NCI-H1048 (cell line): ENCODE data around the gene TCF12.
"Not testable (repeated sequence)": the region's sequence is repeated elsewhere in the genome, so short reads cannot be mapped to it uniquely, and the experiment has no call there.

Experiments
- DNase-seq: peaks from one replicate; lab custom pipeline; 2025; lab: John Stamatoyannopoulos, UW

TCF12 gene

DNA sequence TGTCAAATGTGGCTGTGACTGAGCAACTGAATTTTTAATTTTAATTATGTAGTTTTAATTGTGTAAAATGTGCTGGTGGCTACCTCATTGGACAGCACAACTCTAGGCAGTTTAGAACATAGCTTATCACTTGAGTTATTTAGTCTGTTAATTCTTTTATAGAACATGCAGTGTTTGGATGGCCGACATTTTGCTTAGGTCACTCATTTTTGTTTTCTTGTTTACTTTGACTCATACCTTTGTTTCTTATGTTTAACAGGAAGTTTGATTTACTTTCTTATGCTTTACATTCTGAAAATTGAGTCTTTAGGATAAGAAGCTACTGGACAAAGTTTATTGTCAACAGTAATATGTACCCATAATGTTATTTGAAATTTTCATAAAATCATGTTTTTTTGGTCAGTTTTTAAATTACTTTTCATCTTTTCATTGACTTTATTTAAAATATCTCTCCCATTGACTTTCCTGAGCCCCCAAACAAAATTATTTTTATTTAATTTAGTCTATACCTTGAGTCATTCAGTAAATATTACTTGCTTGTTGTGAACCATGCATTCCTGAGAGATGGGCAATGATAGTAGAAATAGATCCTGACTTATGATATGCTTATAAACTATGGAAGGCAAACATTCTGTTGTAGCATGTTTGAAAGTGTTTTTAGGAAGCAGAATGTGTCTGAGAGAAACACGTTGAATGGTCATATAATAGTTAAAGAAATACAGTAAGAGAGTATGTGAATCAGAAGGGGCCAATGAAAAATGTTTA, 60.6 kb downstream of the TCF12 start:
- DNase-seq: no peak

DNA sequence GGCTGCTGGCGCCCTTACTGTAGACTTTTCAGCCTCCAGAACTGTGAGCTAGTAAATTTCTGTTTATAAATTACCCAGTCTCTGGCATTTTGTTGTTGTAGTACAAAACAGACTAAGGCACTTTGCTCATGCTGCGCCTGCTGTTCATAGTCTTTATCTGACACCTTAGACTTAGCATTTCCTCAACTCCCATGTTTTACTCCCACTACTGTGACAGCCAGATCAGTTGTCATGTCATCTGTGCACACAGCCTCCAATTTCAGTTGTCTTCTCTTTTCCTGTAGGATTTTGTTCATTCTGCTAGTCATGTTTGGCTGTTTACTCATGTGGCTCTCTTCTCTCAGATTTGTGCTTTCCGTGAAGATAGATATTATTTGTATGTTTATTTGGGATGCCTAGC, 62.0 kb downstream of the TCF12 start:
- DNase-seq: no peak

DNA sequence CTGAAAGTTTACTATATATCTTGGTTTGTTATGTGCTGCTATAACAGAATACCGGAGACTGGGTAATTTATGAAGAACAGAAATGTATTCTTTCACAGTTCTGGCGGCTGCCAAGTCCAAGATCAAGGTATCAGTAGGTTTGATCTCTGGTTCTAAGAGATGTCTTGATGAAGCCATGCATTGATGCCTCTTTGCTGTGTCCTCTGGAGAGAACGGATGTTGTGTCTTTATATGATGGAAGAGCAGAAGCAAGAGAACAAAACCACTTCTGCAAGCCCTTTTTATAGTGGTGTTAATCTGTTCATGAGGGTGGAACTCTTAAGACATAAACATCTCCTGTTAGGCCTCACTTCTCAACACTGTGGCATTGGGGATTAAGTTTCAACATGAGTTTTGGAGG, 62.7 kb downstream of the TCF12 start:
- no peak for DNase-seq

DNA sequence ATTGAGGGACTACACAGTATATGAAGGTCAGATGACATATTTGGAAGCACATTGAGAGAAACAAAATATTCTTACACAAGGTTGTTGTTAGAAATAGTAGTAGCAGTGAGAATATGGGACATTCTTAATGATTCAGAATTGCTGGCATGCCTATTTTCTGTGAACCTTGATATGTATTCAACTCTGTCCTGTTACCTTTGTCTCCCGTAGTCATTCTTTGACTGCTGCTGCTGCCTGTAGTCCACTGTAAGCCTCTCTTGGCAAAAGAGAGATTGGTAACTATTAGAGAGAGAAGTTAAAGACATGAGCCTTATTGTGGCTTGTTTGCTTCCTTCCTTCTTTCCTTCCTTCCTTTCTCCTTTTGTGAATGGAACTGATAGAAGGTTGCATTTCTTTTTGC, 64.5 kb downstream of the TCF12 start:
- DNase-seq: no peak

DNA sequence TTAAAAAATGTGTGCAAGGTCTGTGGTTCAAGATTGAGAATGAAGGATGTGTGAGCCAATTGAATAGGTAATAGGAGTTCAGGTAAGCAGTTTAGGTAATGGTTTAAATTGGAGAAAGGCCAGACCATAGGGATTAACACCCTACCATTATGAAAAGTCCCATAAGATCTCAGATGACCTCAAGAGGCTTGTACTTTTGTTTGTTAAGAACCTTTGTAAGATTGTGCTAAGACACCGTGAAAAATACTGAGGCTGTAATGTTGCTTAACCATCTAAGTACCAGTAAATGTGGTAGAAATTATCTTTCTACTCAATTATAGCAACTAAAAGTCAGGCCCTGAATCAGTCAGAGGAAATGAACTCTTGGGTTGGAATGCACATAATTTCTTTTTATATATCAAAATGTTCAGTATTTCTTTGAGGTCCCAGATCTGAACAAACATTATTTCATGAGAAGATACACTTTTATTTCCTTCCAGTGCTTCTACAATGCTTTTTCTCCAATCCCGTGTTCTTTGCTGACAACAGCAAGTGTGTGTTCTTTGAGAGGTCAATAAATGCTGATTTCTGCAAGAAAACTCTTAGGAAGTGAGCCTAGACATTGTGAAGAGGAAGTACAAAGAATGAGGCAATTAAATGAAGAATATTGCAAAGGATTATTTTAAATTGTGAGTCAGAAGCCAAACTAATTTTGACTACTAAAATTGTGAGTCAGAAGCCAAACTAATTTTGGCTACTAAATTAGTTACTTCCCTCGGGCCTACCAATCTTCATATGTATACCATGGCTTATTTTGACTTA, 66.4 kb downstream of the TCF12 start:
- no peak for DNase-seq

DNA sequence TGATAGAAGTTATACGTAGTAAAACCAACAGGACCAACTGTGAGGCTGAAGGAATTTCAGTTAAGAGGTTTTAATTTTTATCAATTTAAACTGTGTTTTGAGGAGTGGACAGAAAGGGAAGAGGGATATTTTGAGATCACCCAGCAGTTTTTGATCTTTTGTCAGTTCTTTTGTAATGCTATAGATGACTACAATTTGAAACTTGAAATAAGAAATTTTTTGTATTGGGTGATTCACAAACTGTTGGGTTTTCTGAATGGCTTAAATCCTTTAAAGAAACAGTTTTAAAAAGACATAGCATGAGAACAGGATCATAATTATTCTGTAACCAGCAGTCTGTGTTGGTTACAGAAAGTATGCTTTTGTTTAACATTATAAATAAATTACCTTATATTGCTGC, 67.4 kb downstream of the TCF12 start:
- no peak for DNase-seq

DNA sequence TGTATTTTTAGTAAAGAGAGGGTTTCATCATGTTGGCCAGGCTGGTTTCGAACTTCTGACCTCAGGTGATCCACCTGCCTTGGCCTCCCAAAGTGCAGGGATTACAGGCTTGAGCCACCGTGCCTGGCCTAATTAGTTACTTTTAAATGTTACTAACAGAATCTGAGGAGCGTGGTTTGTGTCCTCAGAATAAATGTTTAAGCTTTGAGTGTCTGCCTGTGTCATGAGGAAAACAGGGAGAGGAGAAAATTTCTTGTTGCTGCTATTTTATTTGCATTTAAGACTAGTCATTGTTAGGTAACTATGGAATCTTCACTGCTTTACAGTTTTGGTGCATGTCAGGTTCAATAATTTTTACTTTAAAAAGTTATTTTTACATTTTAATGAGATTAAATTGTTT, 68.8 kb downstream of the TCF12 start:
- DNase-seq: no peak

DNA sequence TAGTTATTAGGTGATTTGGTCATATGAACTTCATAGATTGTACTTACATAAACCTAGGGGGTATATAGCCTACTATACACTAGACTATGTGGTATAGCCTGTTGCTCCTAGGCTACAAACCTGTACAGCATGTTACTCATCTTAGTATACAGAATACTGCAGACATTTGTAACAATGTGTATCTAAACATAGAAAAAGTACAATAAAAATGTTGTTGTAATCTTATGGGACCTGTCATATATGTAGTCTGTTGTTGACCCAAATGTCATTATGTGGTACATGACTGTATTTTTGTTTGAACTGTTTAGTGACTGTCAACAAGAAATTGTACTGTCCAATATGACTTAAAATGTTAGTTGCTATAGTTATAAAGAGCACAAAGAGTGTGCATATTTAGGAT, 69.8 kb downstream of the TCF12 start:
- no peak for DNase-seq

DNA sequence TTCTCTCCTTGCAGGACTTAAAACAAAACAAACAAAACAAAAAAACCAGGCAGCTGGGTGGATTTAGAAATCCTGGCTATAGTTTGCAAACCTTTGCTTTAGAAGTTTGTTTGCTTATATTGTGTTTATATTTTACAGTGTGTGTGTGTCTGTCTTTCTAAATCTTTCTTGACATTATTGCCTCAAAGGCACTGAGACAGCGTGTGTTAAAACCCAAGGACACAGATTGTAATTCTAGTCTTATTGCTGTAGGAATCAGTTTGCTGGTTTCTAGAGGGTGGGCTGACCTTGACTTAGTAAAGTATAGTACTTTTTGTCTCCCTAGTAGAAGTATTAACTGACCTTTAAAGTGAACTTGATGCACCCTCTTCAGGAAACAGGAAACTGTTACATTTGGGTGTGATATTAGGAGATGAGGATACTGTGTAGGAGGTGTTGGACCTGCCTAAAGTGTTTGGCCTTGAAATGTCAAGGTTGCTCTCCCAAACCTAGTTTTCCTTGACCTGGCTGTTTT, 71.0 kb downstream of the TCF12 start:
- DNase-seq: no peak

DNA sequence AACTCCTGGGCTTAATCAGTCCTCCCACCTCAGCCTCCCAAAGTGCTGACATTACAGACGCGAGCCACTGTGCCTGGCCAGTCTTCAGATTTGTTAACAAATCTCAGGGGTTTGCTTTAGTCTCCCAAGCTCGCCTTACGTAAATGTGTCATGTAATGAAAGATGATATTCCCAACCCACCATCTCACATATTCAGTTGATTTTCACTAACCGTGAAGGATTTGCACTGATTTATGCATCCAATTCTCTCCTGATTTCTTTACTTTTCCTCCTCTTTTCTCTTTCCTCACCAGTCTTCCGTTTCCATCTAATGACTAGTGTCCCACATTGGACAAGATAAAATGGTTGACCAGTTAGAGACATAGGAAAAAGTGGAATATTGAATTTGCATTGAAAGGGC, 72.6 kb downstream of the TCF12 start:
- DNase-seq: no peak

DNA sequence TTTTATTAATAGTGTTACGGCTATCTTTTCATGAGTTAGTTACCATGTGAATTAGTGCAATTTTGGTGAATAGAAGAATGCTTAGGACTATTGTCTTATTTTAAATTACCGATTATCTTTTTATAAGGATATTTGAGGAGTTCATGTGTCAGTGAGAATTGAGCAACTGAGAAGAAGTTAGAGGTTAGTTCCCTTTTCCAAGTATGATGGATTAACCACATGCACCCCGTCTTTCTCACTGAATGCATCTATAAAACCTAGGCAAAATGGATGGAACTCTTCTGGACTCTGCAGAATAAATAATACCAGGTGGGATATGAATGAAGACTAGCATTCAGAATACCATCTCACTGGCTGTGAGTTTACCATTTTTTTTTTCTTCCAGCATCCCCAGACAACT, 74.3 kb downstream of the TCF12 start:
- DNase-seq: no peak

DNA sequence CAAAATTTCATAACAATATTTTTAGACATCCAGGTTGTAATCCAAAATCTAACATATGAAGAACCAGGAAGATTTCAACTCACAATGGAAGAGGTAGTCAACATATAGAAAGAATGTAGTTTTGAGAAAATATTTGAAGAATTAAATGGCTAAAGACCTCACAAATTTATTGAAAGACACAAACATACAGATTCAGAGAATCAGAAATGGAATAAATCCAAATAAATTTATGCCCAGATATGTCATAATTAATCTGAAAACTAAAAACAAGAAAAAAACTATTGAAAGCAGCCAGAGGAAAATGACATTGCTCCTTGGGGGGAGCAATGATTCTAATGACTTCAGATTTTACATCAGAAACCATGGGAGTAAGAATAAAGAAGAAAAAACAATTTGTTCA, 75.8 kb downstream of the TCF12 start:
- no peak for DNase-seq

DNA sequence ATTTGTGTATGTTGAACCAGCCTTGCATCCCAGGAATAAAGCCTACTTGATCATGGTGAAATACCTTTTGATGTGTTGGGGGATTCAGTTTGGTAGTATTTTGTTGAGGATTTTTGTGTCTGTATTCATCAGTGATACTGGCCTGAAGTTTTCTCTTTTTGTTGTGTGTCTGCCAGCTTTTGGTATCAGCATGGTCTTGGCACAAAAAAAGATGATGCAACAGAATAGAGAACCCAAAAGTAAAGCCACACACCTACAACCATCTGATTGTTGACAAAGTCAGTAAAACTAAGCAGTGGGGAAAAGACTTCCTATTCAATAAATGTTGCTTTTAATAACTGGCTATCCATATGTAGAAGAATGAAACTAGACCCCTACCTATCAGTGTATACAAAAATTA, 77.6 kb downstream of the TCF12 start:
- DNase-seq: no peak

DNA sequence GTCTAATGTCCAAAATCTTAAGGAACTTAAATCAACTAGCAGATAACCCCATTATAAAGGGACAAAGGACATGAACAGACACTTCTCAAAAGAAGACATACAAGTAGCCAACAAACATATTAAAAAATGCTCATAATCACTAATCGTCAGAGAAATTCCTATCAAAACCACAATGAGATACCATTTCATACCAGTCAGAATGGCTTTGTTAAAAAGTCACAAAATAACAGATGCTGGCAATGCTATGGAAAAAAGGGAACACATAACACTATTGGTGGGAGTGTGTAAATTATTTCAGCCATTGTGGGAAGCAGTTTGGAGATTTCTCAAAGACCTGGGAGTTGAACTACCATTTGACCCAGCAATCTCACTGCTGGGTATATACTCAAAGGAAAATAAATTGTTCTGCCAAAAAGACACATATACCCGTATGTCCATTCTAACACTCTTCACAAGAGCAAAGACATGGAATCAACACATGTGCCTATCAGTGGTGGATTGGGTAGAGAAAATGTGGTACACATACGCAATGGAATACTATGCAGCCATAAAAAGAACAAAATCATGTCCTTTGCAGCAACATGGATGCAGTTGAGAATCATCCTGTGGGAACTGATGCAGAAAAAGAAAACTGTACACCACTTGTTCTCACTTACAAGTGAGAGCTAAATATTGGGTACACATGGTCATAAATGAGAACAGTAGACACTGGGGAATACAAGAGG, 78.5 kb downstream of the TCF12 start:
- DNase-seq: no peak

DNA sequence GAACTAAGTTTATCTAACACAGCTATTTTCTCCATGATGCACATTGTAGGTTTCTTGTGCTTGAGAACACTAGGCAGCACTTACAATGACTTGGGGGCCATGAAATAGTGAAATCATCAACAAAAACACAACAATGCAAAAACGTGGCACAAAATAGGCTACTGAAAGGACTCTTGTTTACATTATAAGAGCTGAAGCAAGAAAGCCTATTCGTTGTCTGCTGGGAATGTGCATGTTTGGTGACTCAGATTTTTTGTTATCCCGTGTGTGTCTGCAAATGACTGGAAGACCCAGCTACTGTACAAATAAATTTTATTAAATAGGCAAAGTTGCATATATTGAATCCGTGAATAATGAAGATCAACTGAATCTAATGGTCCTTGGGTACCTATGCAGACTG, 85.0 kb downstream of the TCF12 start:
- DNase-seq: no peak

DNA sequence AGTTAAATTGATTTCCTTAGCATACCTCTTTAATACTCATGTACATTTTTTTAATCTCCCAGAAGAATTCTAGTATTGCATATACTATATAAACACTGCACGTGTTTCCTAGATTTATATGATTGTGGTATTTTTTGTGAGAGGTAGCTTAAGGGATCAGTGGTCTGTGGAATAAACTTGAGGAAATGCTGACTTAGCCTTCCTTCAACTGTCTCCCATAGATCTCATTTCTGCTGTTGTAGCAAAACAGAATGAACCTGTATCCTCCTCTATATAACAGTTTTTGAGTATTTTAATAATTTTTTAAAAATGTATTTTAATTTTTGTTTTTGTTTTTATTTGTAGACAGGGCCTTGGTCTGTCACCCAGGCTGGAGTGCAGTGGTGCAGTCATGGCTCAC, 86.8 kb downstream of the TCF12 start:
- DNase-seq: no peak

DNA sequence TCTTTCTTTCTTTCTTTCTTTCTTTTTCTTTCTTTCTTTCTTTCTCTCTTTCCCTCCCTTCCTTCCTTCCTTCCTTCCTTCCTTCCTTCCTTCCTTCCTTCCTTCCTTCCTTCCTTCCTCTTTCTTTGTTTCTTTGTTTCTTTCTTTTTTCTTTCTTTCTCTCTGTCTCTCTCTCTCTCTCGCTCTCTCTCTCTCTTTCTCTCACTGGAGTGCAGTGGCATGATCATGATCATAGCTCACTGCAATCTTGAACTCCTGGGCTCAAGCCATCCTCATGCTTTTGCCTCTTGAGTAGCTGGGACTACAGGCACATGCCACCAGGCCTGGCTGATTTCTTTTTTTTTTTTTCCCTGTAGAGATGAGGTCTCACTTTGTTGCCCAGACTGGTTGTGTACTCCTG, 89.4 kb downstream of the TCF12 start:
- DNase-seq: not testable (repeated sequence)

DNA sequence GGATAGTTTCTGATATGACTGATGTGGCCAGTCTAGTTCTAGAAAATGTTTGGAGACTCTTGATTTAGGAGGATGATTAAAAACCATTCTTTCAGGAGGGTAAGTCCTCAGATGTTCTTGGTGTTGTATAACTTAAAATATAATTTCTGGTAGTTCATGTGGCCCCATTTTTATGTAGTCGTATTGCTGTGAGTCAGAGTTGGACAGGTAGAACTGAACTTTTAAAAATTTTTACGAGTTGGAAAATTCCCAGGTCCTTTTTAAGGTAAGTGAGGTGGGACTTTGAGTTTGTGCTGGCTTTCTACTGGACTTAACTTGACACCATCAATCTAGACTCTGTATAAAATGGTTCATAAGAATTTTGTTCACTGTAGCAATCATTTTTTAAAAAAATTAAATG, 92.3 kb downstream of the TCF12 start:
- DNase-seq: no peak

DNA sequence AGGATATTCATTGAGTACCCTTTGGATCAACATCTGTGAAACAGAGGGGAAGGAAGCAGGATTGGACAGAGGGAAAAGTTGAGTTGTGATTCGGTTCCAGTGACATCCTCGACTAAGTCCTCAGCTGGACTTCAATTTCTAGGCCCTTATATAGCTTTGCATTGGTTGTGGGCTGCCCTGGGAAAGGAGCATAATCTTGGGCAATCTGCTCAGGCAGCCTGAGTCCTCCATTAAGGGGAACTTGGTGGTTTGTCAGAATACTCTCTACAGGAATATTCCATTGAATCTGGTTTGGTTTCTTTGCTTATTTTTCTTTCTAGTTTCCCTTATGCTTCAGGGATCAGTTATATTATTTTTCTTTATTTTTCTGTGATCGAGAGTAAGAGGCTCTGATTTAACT, 94.1 kb downstream of the TCF12 start:
- DNase-seq: no peak

DNA sequence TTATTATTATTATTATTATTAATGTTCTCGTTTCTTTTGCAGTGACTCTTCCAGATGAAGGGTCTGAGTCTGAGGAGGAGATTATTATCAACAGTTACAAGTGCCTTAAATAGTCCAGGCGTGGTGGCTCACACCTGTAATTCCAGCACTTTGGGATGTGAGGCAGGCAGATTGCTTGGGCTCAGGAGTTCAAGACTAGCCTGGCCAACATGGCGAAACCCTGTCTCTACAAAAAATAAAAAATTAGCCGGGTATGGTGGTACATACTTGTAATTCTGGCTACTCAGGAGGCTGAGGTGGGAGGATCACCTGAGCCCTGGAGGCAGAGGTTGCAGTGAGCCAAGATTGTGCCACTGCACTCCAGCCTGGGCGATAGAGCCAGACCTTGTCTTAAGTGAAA, 96.5 kb downstream of the TCF12 start:
- DNase-seq: not testable (repeated sequence)

DNA sequence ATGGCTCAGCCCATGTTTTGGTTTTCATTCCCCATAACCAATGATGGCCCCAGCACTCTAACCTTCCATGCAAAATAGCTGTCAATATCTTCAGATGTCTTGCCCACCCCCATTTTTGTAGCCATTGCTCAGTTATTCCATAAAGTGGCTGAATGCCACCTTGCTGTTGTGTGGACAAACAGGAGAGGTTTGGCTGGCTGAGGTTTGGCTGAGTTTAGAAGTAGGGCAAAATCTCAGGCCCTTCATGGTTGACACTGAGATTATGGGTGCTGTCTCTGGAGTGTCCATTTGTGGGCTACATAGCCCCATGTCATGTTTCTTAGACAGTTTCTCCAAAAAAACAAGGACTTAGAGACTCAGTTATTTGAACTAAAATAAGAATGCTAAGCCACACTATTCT, 96.9 kb downstream of the TCF12 start:
- DNase-seq: no peak

DNA sequence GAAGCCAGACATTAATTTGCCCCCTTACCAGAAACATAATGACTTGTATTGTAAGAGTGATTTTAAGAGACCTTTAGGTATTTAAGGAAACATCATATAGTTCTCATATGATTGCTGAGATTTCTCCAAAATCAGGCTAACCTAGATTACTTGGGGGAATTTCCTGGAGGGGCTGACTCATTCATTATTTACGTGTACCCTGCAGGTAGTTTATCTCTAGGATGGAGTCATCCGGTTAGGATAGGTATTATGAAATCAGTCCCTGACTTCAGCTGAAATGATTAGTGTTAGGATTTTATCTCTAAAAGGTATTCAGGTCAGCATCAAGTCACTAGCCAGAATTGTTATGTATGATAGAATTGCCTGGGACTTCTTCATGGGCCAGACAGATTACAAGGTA, 97.5 kb downstream of the TCF12 start:
- DNase-seq: no peak

DNA sequence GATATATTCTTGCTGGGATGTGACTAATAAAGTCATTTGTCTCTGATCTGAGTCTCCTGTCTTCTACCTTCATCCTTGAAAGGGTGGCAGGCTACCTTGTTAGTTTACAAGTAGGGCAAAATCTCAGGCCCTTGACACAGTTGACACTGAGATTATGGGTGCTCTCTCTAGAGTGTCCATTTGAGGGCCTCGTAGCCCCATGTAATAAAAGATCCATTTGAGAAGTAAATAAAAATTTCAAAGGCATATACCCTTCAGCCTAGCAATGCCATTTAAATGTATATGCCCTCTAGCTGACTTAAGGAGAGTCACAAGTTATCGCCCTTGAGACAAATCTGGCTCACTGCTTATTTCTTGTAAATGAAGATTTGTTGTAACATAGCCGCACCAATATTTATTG, 98.6 kb downstream of the TCF12 start:
- DNase-seq: no peak
